Measurements from ENCODE around the gene ACSL1. TPM values are rescaled to one million over a fixed set of nuclear protein-coding genes. Genes with fewer than 3 reads are reported as not detected.

The ACSL1 gene
- total and polyA plus RNA-seq, 2 donors (not counting 3 experiments of a cell fraction or from before 2014, with no cell fraction given), result 7.3 to 17.7 TPM

GRCh38 chr4:184806229-184806550 is 19.6 kb downstream of the ACSL1 start:
- ChIA-PET POLR2A (no interaction called here), CTCF (no interaction called here)
- dilution Hi-C loops (cut with MboI; ENCODE audit: extremely low pct_ligation_motif_present, low sequenced_read_pairs) (no loop called here), intact Hi-C loops (cut with micrococcal nuclease) (no loop called here)
- no TSS peak for BruUV-seq (replicated peaks)
- Histone ChIP-seq H2AFZ (ENCODE audit: low read depth, low read length) (no peak overlapping the region), H3K27me3 (ENCODE audit: control insufficient read depth in 2 of 2, insufficient read depth in 2 of 2, low read length in 2 of 2) (no peaks in the 10 kb centered on the region), H3K27ac (ENCODE audit: insufficient read depth, low read depth, low read length) (no peak overlapping the region), H3K4me2 (ENCODE audit: insufficient read depth, low read length) (no peak overlapping the region), H3K36me3 (ENCODE audit: control insufficient read depth in 2 of 2, extremely low read depth in 1 of 2, insufficient read depth in 2 of 2, low read length in 2 of 2) (no peaks in the 10 kb centered on the region), H3K9me1 (replicated peaks; ENCODE audit: control insufficient read depth, extremely low read depth, insufficient read depth, low read length) (no peaks in the 10 kb centered on the region), H3K9me3 (replicated peaks; ENCODE audit: control insufficient read depth, insufficient read depth, low read length) (no peaks in the 10 kb centered on the region), H3K4me3 (replicated peaks in 1 of 3; ENCODE audit: insufficient read depth in 1 of 3, low read depth in 1 of 3, low read length in 3 of 3) (no peak overlapping the region), H3K4me1 (ENCODE audit: control insufficient read depth, extremely low read depth, insufficient read depth, low read length) (peaks cover 9% of the 10 kb centered on the region), H3K9ac (replicated peaks; ENCODE audit: extremely low read depth, insufficient read depth, low read length) (no peak overlapping the region), H3K79me2 (ENCODE audit: control insufficient read depth, insufficient read depth, low read length) (no peaks in the 10 kb centered on the region), H4K20me1 (replicated peaks; ENCODE audit: control insufficient read depth, extremely low read depth, insufficient read depth, low read length) (no peaks in the 10 kb centered on the region)
- no peak for FAIRE-seq
- TF ChIP-seq EZH2 (IDR thresholded peaks at IDR 0.05; ENCODE audit: borderline replicate concordance, low read depth, low read length, severe bottlenecking) (no peak), CTCF (IDR thresholded peaks at IDR 0.05; ENCODE audit: extremely low read depth in 1 of 2, insufficient read depth in 1 of 2, low read depth in 1 of 2, low read length in 2 of 2) (no peak), FOS (IDR thresholded peaks at IDR 0.05; ENCODE audit: borderline replicate concordance, insufficient read depth, low read length) (no peak), GATA2 (IDR thresholded peaks at IDR 0.05; ENCODE audit: insufficient read depth, insufficient read length, low read depth, low read length) (no peak), JUN (IDR thresholded peaks at IDR 0.05; ENCODE audit: borderline replicate concordance, insufficient read depth, insufficient read length, low read depth) (no peak), POLR2AphosphoS5 (IDR thresholded peaks at IDR 0.05; ENCODE audit: insufficient read depth, low read depth, low read length) (no peak), MYC (IDR thresholded peaks at IDR 0.05; ENCODE audit: low read depth, low read length) (no peak), MAX (IDR thresholded peaks at IDR 0.05; ENCODE audit: insufficient read depth, insufficient read length) (no peak), POLR2A (IDR thresholded peaks at IDR 0.05; ENCODE audit: low read depth, low read length) (no peak)
- DNase-seq (ENCODE audit: low read depth, low spot score), result no peak

Measured in endothelial cell of umbilical vein (primary cell).